ENCODE data around the gene SYNM.

SYNM gene

GRCh38 chr15:99122831-99123712 lies 18.2 kb downstream of the SYNM start:
- DNase-seq (ENCODE audit: low read depth in 2 of 2) = no peak

- no peak for DNase-seq (ENCODE audit: low read depth in 2 of 2)
These were observed 19.0 kb downstream of the SYNM start for GRCh38 chr15:99123713-99124451.

GRCh38 chr15:99124641-99125040 lies 19.8 kb downstream of the SYNM start:
- DNase-seq (ENCODE audit: low read depth in 2 of 2) = no peak

- no peak for DNase-seq (ENCODE audit: low read depth in 2 of 2)
These were observed 20.4 kb downstream of the SYNM start for GRCh38 chr15:99125061-99125891.

- DNase-seq (ENCODE audit: low read depth in 2 of 2) = no peak
These were observed 21.3 kb downstream of the SYNM start for GRCh38 chr15:99126131-99126588.

GRCh38 chr15:99126930-99127329 lies 22.1 kb downstream of the SYNM start:
- DNase-seq (ENCODE audit: low read depth in 2 of 2) = no peak

GRCh38 chr15:99127773-99128172 lies 22.9 kb downstream of the SYNM start:
- no peak for DNase-seq (ENCODE audit: low read depth in 2 of 2)

- no peak for DNase-seq (ENCODE audit: low read depth in 2 of 2)
These were observed 23.5 kb downstream of the SYNM start for GRCh38 chr15:99128411-99128810.

GRCh38 chr15:99129644-99130043 lies 24.8 kb downstream of the SYNM start:
- no peak for DNase-seq (ENCODE audit: low read depth in 2 of 2)

GRCh38 chr15:99130314-99130713 lies 25.4 kb downstream of the SYNM start:
- DNase-seq (ENCODE audit: low read depth in 2 of 2) = no peak

GRCh38 chr15:99130765-99131440 lies 26.0 kb downstream of the SYNM start:
- no peak for DNase-seq (ENCODE audit: low read depth in 2 of 2)

- DNase-seq (ENCODE audit: low read depth in 2 of 2) = no peak
These were observed 26.7 kb downstream of the SYNM start for GRCh38 chr15:99131441-99132023.

- DNase-seq (ENCODE audit: low read depth in 2 of 2) = no peak
These were observed 27.2 kb downstream of the SYNM start for GRCh38 chr15:99132122-99132521.

- no peak for DNase-seq (ENCODE audit: low read depth in 2 of 2)
These were observed 27.9 kb downstream of the SYNM start for GRCh38 chr15:99132634-99133287.

GRCh38 chr15:99134317-99134821 lies 29.5 kb downstream of the SYNM start:
- DNase-seq (ENCODE audit: low read depth in 2 of 2) = no peak

- no peak for DNase-seq (ENCODE audit: low read depth in 2 of 2)
These were observed 30.3 kb downstream of the SYNM start for GRCh38 chr15:99135194-99135593.

- DNase-seq (ENCODE audit: low read depth in 2 of 2) = no peak
These were observed 32.2 kb downstream of the SYNM start for GRCh38 chr15:99137111-99137546.

GRCh38 chr15:99137877-99138276 lies 33.0 kb downstream of the SYNM start:
- DNase-seq (ENCODE audit: low read depth in 2 of 2) = no peak

- no peak for DNase-seq (ENCODE audit: low read depth in 2 of 2)
These were observed 33.7 kb downstream of the SYNM start for GRCh38 chr15:99138491-99138982.

- DNase-seq (ENCODE audit: low read depth in 2 of 2) = no peak
These were observed 34.4 kb downstream of the SYNM start for GRCh38 chr15:99139276-99139675.

Data from stimulated activated CD4-positive, alpha-beta T cell treated with anti-CD3 and anti-CD28 coated beads, Interleukin-1b, Interleukin-23, amount 100 ng/mL, for 1 hour (primary cell).